ENCODE results near the gene NGRN.
A peak's percentile ranks its signal among the peaks of the same experiment; 100 is the strongest.
"Not testable (repeated sequence)": the region's sequence is repeated elsewhere in the genome, so short reads cannot be mapped to it uniquely, and the experiment has no call there.

NGRN gene

GRCh38 chr15:90243943-90244639, 21.4 kb upstream of the NGRN start:
- H3K27me3 ChIP-seq (ENCODE audit: insufficient read depth, poor library complexity, severe bottlenecking): no peaks in the 10 kb centered on the region
- H3K27ac ChIP-seq (ENCODE audit: poor library complexity, severe bottlenecking): no peak overlapping the region
- DNase-seq (ENCODE audit: low spot score): no peak
- H3K36me3 ChIP-seq (ENCODE audit: low read depth): peaks cover 4% of the 10 kb centered on the region
- no peaks in the 10 kb centered on the region for H3K4me1 ChIP-seq (ENCODE audit: insufficient read depth, poor library complexity, severe bottlenecking)
- H3K4me3 ChIP-seq (ENCODE audit: severe bottlenecking): no peak overlapping the region
- H3K9me3 ChIP-seq (ENCODE audit: severe bottlenecking): no peaks in the 10 kb centered on the region
- no peak for ATAC-seq (ENCODE audit: low read depth)
- TF ChIP-seq CTCF (IDR thresholded peaks at IDR 0.05; ENCODE audit: poor library complexity, severe bottlenecking): no peak

- H3K27me3 ChIP-seq (ENCODE audit: insufficient read depth, poor library complexity, severe bottlenecking): no peaks in the 10 kb centered on the region
- TF ChIP-seq CTCF (IDR thresholded peaks at IDR 0.05; ENCODE audit: poor library complexity, severe bottlenecking): no peak
- H3K4me1 ChIP-seq (ENCODE audit: insufficient read depth, poor library complexity, severe bottlenecking): peaks cover 3% of the 10 kb centered on the region
- no peak overlapping the region for H3K4me3 ChIP-seq (ENCODE audit: severe bottlenecking)
- ATAC-seq (ENCODE audit: low read depth): no peak
- H3K9me3 ChIP-seq (ENCODE audit: severe bottlenecking): no peaks in the 10 kb centered on the region
- no peak overlapping the region for H3K27ac ChIP-seq (ENCODE audit: poor library complexity, severe bottlenecking)
- DNase-seq (ENCODE audit: low spot score): no peak
- no peaks in the 10 kb centered on the region for H3K36me3 ChIP-seq (ENCODE audit: low read depth)
Observed at GRCh38 chr15:90248789-90249202, 16.7 kb upstream of the NGRN start.

- H3K27me3 ChIP-seq (ENCODE audit: insufficient read depth, poor library complexity, severe bottlenecking): no peaks in the 10 kb centered on the region
- peaks cover 3% of the 10 kb centered on the region for H3K4me1 ChIP-seq (ENCODE audit: insufficient read depth, poor library complexity, severe bottlenecking)
- H3K27ac ChIP-seq (ENCODE audit: poor library complexity, severe bottlenecking): no peak within 1 kb of the TSS
- no peak for TF ChIP-seq CTCF (IDR thresholded peaks at IDR 0.05; ENCODE audit: poor library complexity, severe bottlenecking)
- H3K36me3 ChIP-seq (ENCODE audit: low read depth): no peaks in the 10 kb centered on the region
- no peaks in the 10 kb centered on the region for H3K9me3 ChIP-seq (ENCODE audit: severe bottlenecking)
- peak within 1 kb of the TSS; percentile 44 for H3K4me3 ChIP-seq (ENCODE audit: severe bottlenecking)
- DNase-seq (ENCODE audit: low spot score): peak; percentile 98
- ATAC-seq (ENCODE audit: low read depth): peak; percentile 94
Observed at GRCh38 chr15:90249203-90249863, 16.1 kb upstream of the NGRN start, which contains the start of gene TTLL13. Gene TTLL13, plus strand, starts transcription at chr15:90249556. Its CDS starts 1,075 bp downstream, at chr15:90250631.

GRCh38 chr15:90257776-90258175, 7.7 kb upstream of the NGRN start:
- no peaks in the 10 kb centered on the region for H3K36me3 ChIP-seq (ENCODE audit: low read depth)
- H3K4me3 ChIP-seq (ENCODE audit: severe bottlenecking): no peak overlapping the region
- no peak overlapping the region for H3K27ac ChIP-seq (ENCODE audit: poor library complexity, severe bottlenecking)
- H3K9me3 ChIP-seq (ENCODE audit: severe bottlenecking): no peaks in the 10 kb centered on the region
- peaks cover 11% of the 10 kb centered on the region for H3K4me1 ChIP-seq (ENCODE audit: insufficient read depth, poor library complexity, severe bottlenecking)
- no peak for ATAC-seq (ENCODE audit: low read depth)
- no peak for TF ChIP-seq CTCF (IDR thresholded peaks at IDR 0.05; ENCODE audit: poor library complexity, severe bottlenecking)
- DNase-seq (ENCODE audit: low spot score): no peak
- no peaks in the 10 kb centered on the region for H3K27me3 ChIP-seq (ENCODE audit: insufficient read depth, poor library complexity, severe bottlenecking)

- H3K27ac ChIP-seq (ENCODE audit: poor library complexity, severe bottlenecking): no peak overlapping the region
- no peaks in the 10 kb centered on the region for H3K9me3 ChIP-seq (ENCODE audit: severe bottlenecking)
- no peaks in the 10 kb centered on the region for H3K27me3 ChIP-seq (ENCODE audit: insufficient read depth, poor library complexity, severe bottlenecking)
- DNase-seq (ENCODE audit: low spot score) (no peak), ATAC-seq (ENCODE audit: low read depth) (no peak)
- no peak for TF ChIP-seq CTCF (IDR thresholded peaks at IDR 0.05; ENCODE audit: poor library complexity, severe bottlenecking)
- no peak overlapping the region for H3K4me3 ChIP-seq (ENCODE audit: severe bottlenecking)
- peaks cover 15% of the 10 kb centered on the region for H3K4me1 ChIP-seq (ENCODE audit: insufficient read depth, poor library complexity, severe bottlenecking)
- no peaks in the 10 kb centered on the region for H3K36me3 ChIP-seq (ENCODE audit: low read depth)
Observed at GRCh38 chr15:90259524-90259923, 5.9 kb upstream of the NGRN start.

- not testable (repeated sequence) for H3K36me3 ChIP-seq (ENCODE audit: low read depth); H3K4me3 ChIP-seq (ENCODE audit: severe bottlenecking); H3K9me3 ChIP-seq (ENCODE audit: severe bottlenecking); ATAC-seq (ENCODE audit: low read depth); H3K27ac ChIP-seq (ENCODE audit: poor library complexity, severe bottlenecking); H3K27me3 ChIP-seq (ENCODE audit: insufficient read depth, poor library complexity, severe bottlenecking); DNase-seq (ENCODE audit: low spot score)
- H3K4me1 ChIP-seq (ENCODE audit: insufficient read depth, poor library complexity, severe bottlenecking): peaks cover 18% of the 10 kb centered on the region
Observed at GRCh38 chr15:90260731-90261130, 4.7 kb upstream of the NGRN start.

All from RWPE2 (cell line).